Smooth muscle cell (in vitro differentiated cells): Measurements from ENCODE around the gene AIPL1. TPM values are rescaled to one million over a fixed set of nuclear protein-coding genes. Genes with fewer than 3 reads are reported as not detected.

Experiments
- DNase-seq: peaks from one replicate; lab custom pipeline; 2025; ENCODE audit not compliant: unreplicated experiment; lab: John Stamatoyannopoulos, UW
- H2AFZ ChIP-seq: fragments of 200-600 bp; sonication (generic); 2 replicates; pipeline ENCODE4 v1.6.0; 2016; ENCODE audit warnings: antibody characterized with exemption, low read depth, mild to moderate bottlenecking
- H3F3A ChIP-seq: fragments of 200-600 bp; sonication (generic); 2 replicates; pipeline ENCODE4 v1.6.0; 2017; ENCODE audit warnings: antibody characterized with exemption, low read depth
- H3K27ac ChIP-seq: fragments of 200-600 bp; sonication (generic); 2 replicates; pipeline ENCODE4 v1.5.1; 2016; ENCODE audit warnings: low read depth, mild to moderate bottlenecking
- H3K27me3 ChIP-seq: fragments of 200-600 bp; sonication (generic); 2 replicates; pipeline ENCODE4 v1.6.1; 2016; ENCODE audit warnings: low read depth, mild to moderate bottlenecking
- H3K36me3 ChIP-seq: fragments of 200-600 bp; sonication (generic); 2 replicates; pipeline ENCODE4 v1.5.1; 2016; ENCODE audit warnings: low read depth
- H3K4me1 ChIP-seq: fragments of 200-600 bp; sonication (generic); 2 replicates; pipeline ENCODE4 v1.5.1; 2016; ENCODE audit warnings: low read depth
- H3K4me2 ChIP-seq: fragments of 200-600 bp; sonication (generic); 2 replicates; pipeline ENCODE4 v1.6.0; 2016; ENCODE audit warnings: mild to moderate bottlenecking
- H3K4me3 ChIP-seq: fragments of 200-600 bp; sonication (generic); 2 replicates; pipeline ENCODE4 v1.5.1; 2016; ENCODE audit warnings: mild to moderate bottlenecking
- H3K79me2 ChIP-seq: fragments of 200-600 bp; sonication (generic); 2 replicates; pipeline ENCODE4 v1.6.0; 2016; ENCODE audit warnings: low read depth, mild to moderate bottlenecking
- H3K9ac ChIP-seq: fragments of 200-600 bp; sonication (generic); 2 replicates; pipeline ENCODE4 v1.6.0; 2016; ENCODE audit warnings: low read depth
- H3K9me3 ChIP-seq: fragments of 200-600 bp; sonication (generic); replicated peaks from 2 replicates; pipeline ENCODE4 v1.5.1; 2016; ENCODE audit warnings: low read depth
- H4K20me1 ChIP-seq: fragments of 200-600 bp; sonication (generic); 2 replicates; pipeline ENCODE4 v1.6.0; 2016; ENCODE audit warnings: low read depth
- CTCF ChIP-seq: fragments of 200-600 bp; sonication (generic); IDR thresholded peaks from 2 replicates; pipeline ENCODE4 v1.5.1; 2017; ENCODE audit warnings: borderline replicate concordance, mild to moderate bottlenecking, antibody characterized with exemption; ENCODE audit not compliant: insufficient read depth, poor library complexity, severe bottlenecking
- WGBS: methylation state at CpG from one replicate; pipeline ENCODE4 v1.1.7; 2016; ENCODE audit warnings: low lambda C conversion rate; 5-methylcytosine and 5-hydroxymethylcytosine counted together
- polyA plus RNA-seq: library from polyadenylated mRNA; unstranded; fragments of >200 nt; fragmentation: Nextera tagmentation; extraction: Ambion mirVana; gene quantifications from 2 replicates; pipeline ENCODE4 v1.2.1, GENCODE V29; 2016
- total RNA-seq: library from RNA; depleted of rRNA; stranded (reverse); fragments of >200 nt; gene quantifications from 2 replicates; pipeline ENCODE4 v1.2.3, GENCODE V29; 2014

The AIPL1 gene
- total and polyA plus RNA-seq, 2 experiments from 2014 or later, result not detected

DNA sequence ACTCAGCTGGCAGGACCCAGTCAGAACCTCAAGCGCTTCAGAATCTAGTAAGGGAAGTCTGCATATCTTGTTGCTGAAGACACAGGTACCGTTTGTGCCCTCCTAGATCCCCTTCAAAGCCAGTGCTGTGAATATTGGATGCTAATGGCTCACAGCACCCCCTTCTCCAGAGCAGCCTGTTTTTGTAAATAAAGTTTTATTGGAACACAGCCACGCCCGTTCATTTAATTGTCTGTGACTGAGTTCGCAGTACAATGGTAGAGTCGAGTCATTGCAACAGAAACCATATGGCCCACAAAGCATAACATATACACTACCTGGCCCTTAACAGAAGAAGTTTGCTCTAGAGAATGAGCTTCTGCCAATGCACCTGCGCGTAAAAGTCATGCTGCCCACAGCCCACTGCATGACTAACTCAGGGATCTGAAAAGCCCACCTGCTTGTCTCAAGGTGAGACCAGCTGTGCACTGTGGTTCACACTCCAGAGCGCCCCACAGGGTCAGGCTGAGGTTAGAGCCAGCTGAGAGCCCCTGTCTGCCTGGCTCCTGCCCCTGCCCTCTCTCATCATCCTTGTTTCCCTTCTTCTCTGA lies 48.8 kb downstream of the AIPL1 start:
- Histone ChIP-seq H3K27ac (no peak overlapping the region), H3K79me2 (no peaks in the 10 kb centered on the region), H2AFZ (no peak overlapping the region), H3K36me3 (no peaks in the 10 kb centered on the region), H3F3A (no peaks in the 10 kb centered on the region), H3K4me2 (no peak overlapping the region), H4K20me1 (no peaks in the 10 kb centered on the region), H3K27me3 (no peaks in the 10 kb centered on the region), H3K4me1 (no peaks in the 10 kb centered on the region), H3K9ac (no peak overlapping the region), H3K4me3 (no peak overlapping the region), H3K9me3 (no peaks in the 10 kb centered on the region)
- 88% methylated on average over 9 of the region's 9 CpGs for WGBS
- no peak for TF ChIP-seq CTCF
- no peak for DNase-seq

DNA sequence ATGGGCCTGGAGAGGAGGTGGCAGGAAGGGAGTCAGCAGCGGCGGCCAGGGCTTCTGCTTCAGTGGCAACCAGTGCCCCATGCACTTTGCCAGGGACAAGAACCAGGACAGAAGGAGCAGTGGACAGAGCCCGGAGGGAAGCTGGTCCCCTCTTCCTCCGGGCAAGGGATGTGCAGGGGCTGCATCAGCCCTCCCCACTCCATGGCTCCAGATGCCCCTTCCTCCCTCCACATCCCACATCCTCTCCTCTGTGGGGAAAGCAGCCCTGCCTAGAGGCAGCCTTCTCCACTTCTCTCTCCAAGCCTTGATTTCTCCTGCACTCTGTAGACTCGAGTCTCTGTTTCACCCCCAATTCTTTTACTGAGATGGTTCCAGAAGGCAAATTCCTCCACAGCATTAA lies 50.4 kb downstream of the AIPL1 start:
- no peak for TF ChIP-seq CTCF
- Histone ChIP-seq H3K4me2 (no peak overlapping the region), H3K36me3 (no peaks in the 10 kb centered on the region), H3K27me3 (no peaks in the 10 kb centered on the region), H2AFZ (no peak overlapping the region), H4K20me1 (no peaks in the 10 kb centered on the region), H3K9me3 (no peaks in the 10 kb centered on the region), H3K9ac (no peak overlapping the region), H3K4me1 (no peaks in the 10 kb centered on the region), H3K79me2 (no peaks in the 10 kb centered on the region), H3F3A (no peaks in the 10 kb centered on the region), H3K4me3 (no peak overlapping the region), H3K27ac (no peak overlapping the region)
- WGBS, result 98% methylated on average over 5 of the region's 5 CpGs
- no peak for DNase-seq

- no peak overlapping the region for H3K4me3 ChIP-seq
- H3K4me1 ChIP-seq, result no peaks in the 10 kb centered on the region
- H2AFZ ChIP-seq, result no peak overlapping the region
- H3K4me2 ChIP-seq, result no peak overlapping the region
- DNase-seq, result no peak
- H3K36me3 ChIP-seq, result no peaks in the 10 kb centered on the region
- no peak for TF ChIP-seq CTCF
- no peaks in the 10 kb centered on the region for H4K20me1 ChIP-seq
- H3F3A ChIP-seq, result no peaks in the 10 kb centered on the region
- H3K9ac ChIP-seq, result no peak overlapping the region
- no peaks in the 10 kb centered on the region for H3K79me2 ChIP-seq
- no peak overlapping the region for H3K27ac ChIP-seq
- WGBS, result 90% methylated on average over 13 of the region's 13 CpGs
- H3K27me3 ChIP-seq, result no peaks in the 10 kb centered on the region
- no peaks in the 10 kb centered on the region for H3K9me3 ChIP-seq
Measured at GRCh38 chr17:6381526-6382465, 53.1 kb downstream of the AIPL1 start.
